PC-3 (cell line): ENCODE data around the gene SNX8.

Source experiments
- EZH2 ChIP-seq: fragments of 300-600 bp; sonication (generic); IDR thresholded peaks from one replicate; pipeline ENCODE4 v1.6.1; 2017; ENCODE audit warnings: antibody characterized with exemption, mild to moderate bottlenecking, low read length; ENCODE audit not compliant: unreplicated experiment
- EZH2phosphoT487 ChIP-seq: fragments of 300-600 bp; sonication (generic); IDR thresholded peaks from 2 replicates; pipeline ENCODE4 v1.6.1; 2018; ENCODE audit warnings: mild to moderate bottlenecking, antibody characterized with exemption, low read length, borderline replicate concordance
- TF ChIP-seq, protein P1 (sequence below): fragments of 300-600 bp; sonication (generic); conservative IDR thresholded peaks from 2 replicates; pipeline ENCODE4 v1.5.1; 2017; ENCODE audit warnings: antibody characterized with exemption, low read depth, mild to moderate bottlenecking, low read length

DNA sequence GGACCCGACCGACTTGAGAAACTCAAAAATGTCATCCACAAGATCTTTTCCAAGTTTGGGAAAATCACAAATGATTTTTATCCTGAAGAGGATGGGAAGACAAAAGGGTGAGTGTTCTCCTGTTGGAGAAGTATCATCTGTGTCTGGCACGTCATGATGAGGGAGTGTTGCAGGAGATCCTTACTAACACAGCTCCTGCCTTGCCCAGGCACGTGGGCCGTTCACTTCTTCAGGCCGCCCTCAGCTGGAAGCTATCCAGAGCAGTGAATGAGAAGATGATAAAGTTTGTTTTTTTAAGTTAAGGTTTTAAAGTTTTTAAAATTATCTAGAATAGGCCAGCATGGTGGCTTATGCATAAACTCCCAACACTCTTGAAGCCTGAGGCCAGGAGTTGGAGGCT lies 46.6 kb upstream of the SNX8 start:
- TF ChIP-seq, protein P1, sequence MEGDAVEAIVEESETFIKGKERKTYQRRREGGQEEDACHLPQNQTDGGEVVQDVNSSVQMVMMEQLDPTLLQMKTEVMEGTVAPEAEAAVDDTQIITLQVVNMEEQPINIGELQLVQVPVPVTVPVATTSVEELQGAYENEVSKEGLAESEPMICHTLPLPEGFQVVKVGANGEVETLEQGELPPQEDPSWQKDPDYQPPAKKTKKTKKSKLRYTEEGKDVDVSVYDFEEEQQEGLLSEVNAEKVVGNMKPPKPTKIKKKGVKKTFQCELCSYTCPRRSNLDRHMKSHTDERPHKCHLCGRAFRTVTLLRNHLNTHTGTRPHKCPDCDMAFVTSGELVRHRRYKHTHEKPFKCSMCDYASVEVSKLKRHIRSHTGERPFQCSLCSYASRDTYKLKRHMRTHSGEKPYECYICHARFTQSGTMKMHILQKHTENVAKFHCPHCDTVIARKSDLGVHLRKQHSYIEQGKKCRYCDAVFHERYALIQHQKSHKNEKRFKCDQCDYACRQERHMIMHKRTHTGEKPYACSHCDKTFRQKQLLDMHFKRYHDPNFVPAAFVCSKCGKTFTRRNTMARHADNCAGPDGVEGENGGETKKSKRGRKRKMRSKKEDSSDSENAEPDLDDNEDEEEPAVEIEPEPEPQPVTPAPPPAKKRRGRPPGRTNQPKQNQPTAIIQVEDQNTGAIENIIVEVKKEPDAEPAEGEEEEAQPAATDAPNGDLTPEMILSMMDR, result no peak
- TF ChIP-seq EZH2, result no peak
- TF ChIP-seq EZH2phosphoT487, result no peak
